Measurements from ENCODE around the gene LRRC4C.
"Not testable (repeated sequence)": the region's sequence is repeated elsewhere in the genome, so short reads cannot be mapped to it uniquely, and the experiment has no call there.

Gene LRRC4C

GRCh38 chr11:40203606-40204005, 1255.8 kb downstream of the LRRC4C start:
- DNase-seq, result no peak

GRCh38 chr11:40202589-40203270, 1256.7 kb downstream of the LRRC4C start:
- DNase-seq, result no peak

GRCh38 chr11:40192590-40192989, 1266.9 kb downstream of the LRRC4C start:
- not testable (repeated sequence) for DNase-seq

GRCh38 chr11:40190294-40190693, 1269.2 kb downstream of the LRRC4C start:
- no peak for DNase-seq

GRCh38 chr11:40188848-40189247, 1270.6 kb downstream of the LRRC4C start:
- DNase-seq, result no peak

- no peak for DNase-seq
Observed at GRCh38 chr11:40187295-40187694, 1272.2 kb downstream of the LRRC4C start.

- DNase-seq, result no peak
Observed at GRCh38 chr11:40186437-40187263, 1272.8 kb downstream of the LRRC4C start.

GRCh38 chr11:40185793-40186192, 1273.7 kb downstream of the LRRC4C start:
- DNase-seq, result no peak

GRCh38 chr11:40183073-40184064, 1276.1 kb downstream of the LRRC4C start:
- DNase-seq, result no peak

GRCh38 chr11:40179541-40179940, 1279.9 kb downstream of the LRRC4C start:
- DNase-seq, result no peak

GRCh38 chr11:40178470-40178869, 1281.0 kb downstream of the LRRC4C start:
- DNase-seq, result no peak

GRCh38 chr11:40175980-40176379, 1283.5 kb downstream of the LRRC4C start:
- DNase-seq, result no peak

- DNase-seq, result no peak
Observed at GRCh38 chr11:40170078-40170477, 1289.4 kb downstream of the LRRC4C start.

- no peak for DNase-seq
Observed at GRCh38 chr11:40168414-40168813, 1291.0 kb downstream of the LRRC4C start.

- DNase-seq, result not testable (repeated sequence)
Observed at GRCh38 chr11:40167805-40168204, 1291.6 kb downstream of the LRRC4C start.

- no peak for DNase-seq
Observed at GRCh38 chr11:40166892-40167291, 1292.6 kb downstream of the LRRC4C start.

GRCh38 chr11:40162901-40163883, 1296.3 kb downstream of the LRRC4C start:
- DNase-seq, result no peak

- no peak for DNase-seq
Observed at GRCh38 chr11:40161854-40162410, 1297.5 kb downstream of the LRRC4C start.

GRCh38 chr11:40160418-40160817, 1299.0 kb downstream of the LRRC4C start:
- no peak for DNase-seq

GRCh38 chr11:40149721-40150120, 1309.7 kb downstream of the LRRC4C start:
- DNase-seq, result no peak

- DNase-seq, result no peak
Observed at GRCh38 chr11:40140560-40140959, 1318.9 kb downstream of the LRRC4C start.
